ENCODE data around the gene SDE2.
"Not testable (repeated sequence)": the region's sequence is repeated elsewhere in the genome, so short reads cannot be mapped to it uniquely, and the experiment has no call there.

Gene SDE2

DNA sequence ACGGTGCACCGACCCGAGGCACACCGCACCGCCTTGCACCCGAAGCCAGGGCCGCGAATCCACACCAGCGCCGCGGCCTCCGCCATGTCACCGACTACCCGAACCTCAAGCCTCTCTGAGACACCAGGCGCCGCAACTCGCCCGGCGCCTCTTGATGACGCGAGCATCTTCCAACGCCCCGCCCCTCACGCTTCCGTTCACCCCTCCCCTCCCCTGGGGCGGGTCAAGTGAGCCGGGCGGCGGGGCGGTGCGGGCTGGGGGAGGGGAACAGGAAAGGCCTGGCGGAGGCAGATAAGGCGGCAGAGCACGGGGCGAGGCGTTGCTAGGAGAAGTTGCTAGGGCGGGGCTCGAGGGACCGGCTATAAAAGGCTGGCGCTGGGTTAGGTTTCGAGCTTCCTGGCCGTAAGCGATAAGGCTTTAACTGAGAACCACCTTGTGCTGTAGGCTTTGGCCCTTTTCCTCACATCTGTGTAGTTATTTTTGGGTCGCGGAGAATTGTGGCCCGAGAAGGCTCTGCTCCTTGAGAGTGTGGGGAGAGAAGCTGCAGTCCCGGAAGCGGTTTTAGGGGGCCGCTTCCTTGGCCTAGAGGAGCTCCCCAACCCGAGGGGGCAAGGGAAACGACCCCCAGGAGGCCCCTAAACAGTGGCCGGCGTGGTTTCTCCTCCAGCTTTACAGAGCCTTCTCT lies at the start of gene SDE2:
TSS of gene SDE2 (minus strand) at position 117 of the 685 bp plus-strand sequence. CDS start at position 86, 31 bp downstream.
- peak; percentile 100 for DNase-seq

DNA sequence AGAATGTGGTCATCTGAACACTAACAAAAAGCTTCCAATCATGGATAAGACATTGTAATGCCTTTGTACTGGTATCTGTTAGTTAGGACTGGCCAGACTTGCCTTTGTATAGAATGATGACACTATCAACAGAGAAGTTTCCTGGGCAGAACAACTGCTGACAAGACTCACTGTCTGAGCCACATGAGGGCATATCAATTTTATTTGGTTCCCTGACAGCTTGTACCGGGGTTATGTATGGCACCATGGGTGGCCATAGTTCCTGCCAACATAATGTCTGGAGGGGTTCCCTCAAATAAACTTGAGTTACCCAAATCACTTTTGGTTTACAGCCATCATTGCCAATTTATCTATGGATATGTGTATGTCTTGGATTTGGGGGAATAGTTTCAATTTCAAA lies 49.7 kb upstream of the SDE2 start:
- DNase-seq = no peak

DNA sequence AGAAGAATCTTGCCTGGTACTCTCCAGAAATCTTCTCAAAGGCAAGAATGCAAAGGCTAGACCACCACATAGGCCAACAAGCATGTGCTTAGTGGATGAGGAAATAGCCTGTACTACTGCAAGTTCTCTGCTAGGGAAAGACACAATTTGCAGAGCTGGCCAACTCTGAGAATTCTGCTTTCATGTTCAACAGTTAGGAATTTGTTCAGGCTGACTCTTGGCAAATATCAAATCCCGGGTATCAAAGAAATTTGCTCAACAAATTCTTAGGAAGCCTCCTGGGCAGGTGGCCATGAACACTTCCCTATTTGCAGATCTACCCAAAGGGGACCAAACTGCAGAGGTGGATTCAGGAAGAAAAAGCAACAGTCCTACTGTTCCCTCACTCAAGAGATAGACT lies 48.4 kb upstream of the SDE2 start:
- DNase-seq = no peak

DNA sequence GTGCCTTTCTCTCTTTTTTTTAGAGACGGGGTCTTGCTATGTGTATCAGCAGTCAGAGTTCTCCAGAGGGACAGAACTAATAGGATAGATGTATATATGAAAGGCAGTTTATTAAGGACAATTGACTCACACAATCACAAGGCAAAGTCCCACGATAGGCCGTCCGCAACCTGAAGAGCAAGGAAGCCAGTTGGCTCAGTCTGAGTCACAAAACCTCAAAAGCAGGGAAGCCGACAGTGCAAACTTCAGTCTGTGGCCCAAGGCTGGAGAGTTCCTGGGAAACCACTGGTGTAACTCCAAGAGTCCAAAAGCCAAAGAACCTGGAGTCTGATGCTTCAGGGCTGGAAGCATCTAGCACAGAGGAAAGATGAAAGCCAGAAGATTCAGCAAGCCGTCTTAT lies 47.1 kb upstream of the SDE2 start:
- no peak for DNase-seq

DNA sequence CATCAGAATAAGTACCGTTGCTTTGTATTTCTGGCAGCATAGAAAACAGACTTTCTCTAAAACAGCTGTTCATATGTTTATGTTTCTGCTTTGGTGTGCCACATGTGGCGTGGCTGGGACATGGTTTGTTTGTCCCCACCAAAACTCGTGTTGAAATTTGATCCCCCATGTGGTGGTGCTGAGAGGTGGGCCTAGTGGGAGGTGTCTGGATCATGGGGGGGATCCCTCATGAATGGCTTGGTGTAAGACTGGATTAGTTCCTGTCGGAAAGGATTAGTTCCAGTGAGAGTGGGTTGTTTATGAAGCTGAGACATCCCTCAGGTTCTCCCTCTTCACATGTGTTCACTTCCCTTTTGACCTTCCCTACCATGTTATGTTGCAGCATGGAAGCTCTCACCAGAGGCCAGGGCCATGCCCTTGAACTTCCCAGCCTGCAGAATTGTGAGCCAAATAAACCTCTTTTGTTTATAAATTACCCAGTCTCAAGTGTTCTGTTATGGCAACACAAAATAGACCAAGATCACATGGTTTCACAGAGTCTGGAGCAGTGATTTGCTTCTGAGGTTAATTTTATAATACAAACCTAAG lies 45.5 kb upstream of the SDE2 start:
- no peak for DNase-seq

DNA sequence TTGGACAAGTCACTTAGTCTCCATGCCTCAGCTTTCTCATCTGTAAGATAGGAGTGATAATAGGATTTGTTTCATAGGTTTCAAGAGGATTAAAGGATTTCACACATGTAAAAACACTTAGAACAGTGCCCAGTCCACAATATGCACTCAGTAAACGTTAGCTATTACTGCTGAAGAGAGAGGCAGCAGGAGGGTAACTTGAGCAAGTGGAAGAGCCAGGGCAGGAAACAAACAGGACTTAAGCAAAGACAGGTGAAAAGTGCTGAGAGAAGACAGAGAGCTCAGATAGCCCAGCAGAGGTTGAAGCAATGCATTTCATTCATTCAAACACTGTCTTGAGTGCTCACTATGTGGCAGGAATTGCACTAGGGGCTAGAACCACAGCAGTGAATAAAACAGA lies 42.3 kb upstream of the SDE2 start:
- no peak for DNase-seq

DNA sequence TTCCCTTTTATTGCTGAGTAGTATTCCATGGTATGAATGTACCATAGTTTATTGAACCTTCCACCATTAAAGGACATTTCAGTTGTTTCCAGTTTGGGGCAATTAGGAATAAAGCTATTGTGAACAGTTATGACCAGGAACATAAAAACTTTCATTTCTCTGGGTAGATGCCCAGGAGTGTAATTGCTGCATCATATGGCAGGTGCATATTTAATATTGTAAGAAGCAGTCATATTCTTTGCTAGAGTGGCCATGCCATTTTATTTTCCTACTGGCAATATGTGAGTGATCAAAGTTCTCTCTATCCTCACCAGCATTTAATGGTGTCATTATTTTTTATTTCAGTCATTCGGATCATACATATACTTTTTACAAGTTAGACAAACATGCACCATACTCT lies 39.5 kb upstream of the SDE2 start:
- no peak for DNase-seq

DNA sequence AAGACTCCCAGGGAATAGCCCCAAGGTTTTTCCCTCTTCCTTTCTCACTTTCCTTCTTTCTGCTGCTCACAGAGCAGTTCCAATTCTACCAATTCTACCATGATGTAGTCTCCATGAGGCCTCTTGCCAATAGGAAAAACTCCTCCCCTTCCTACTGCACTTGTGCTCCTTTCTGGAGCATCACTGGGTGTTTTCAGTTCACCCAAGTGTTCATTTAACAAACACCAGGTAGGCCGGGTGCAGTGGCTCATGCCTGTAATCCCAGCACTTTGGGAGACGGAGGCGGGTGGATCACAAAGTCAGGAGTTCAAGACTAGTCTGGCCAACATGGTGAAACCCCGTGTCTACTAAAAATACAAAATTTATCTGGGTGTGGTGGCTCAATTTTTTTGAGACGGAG lies 36.8 kb upstream of the SDE2 start:
- no peak for DNase-seq

DNA sequence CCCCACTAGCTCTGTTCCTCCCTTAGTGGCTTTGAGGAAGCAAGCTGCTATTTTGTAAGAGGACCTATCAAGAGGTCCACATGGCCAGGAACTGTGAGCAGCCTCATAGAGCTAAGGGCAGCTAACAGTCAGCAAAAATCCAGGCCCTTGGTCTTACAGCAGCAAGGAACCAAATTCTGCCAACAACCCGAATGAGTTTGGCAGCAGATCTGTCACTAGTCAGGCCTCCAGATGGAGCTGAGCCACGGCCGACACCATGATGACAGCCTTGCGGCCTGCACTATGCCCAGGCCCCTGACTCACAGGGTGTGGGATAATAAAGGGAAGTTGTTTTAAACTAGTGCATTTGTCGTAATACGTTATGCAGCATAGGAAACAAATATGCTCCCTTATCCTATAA lies 35.3 kb upstream of the SDE2 start:
- DNase-seq = peak; percentile 11

DNA sequence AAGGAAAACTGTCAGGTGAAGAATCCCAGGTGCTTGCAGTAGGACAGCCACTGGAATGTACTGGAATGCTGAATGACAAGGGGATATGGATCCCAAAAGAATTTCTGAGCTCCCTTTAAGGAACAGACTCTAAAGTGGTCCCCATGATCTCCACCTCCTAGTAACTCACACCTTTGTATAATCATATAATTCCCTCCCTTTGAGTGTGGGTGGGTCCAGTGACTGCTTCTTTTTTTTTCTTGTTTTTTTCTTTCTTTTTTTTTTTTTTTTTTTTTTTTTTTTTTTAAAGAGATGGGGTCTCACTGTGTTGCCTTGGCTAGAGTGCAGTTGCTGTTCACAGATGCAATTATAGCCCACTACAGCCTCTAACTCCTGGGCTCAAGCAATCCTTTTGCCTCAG lies 34.8 kb upstream of the SDE2 start:
- DNase-seq = no peak

DNA sequence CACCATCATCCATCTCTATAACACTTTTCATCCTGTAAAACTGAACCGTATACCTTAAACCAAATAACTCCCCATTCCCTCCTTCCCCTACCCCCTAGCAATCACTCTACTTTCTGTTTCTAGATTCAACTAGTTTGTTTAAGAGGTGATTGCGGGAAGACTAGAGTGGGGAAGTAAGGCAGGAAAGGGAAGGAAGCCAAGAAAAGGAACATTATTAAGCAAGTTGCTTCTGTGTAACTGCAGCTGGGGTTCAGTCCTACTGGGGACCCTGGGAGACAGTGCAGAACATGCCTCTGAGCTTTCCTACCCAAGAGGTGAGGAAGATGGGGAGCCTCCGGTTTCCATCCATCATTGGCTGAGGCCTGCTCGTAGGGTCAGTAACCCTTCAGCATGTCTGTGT lies 34.4 kb upstream of the SDE2 start:
- DNase-seq = no peak

DNA sequence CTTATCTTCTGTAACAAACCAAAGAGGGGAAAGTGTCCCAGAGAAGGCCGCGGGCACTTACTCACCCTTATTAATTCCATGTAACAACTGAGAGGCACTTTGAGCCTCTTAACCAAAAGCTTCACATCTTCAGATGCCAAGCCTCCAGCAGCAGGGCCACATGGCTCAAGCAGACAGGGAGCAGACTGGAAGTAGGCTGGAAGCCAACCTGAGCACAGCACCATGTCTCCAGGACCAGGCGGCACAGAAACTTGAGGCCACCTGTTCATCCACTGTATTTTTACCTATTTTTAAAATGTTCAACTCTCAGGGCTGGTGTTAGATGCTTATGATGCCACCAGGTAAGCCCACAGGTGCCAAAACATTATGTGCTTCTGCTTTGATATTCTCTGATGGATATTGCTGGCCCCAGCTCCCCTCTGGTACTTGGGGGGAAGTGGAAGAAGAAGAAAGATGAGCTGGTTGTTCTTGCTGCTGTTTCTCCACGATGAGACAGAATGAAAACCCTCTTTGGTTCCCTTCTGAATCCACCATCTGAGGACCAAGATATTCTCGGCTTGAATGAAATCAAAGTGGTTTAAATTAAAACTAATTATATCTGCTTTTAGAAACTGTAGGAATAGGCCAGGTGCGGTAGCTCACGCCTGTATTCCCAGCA lies 30.6 kb upstream of the SDE2 start:
- no peak for DNase-seq

DNA sequence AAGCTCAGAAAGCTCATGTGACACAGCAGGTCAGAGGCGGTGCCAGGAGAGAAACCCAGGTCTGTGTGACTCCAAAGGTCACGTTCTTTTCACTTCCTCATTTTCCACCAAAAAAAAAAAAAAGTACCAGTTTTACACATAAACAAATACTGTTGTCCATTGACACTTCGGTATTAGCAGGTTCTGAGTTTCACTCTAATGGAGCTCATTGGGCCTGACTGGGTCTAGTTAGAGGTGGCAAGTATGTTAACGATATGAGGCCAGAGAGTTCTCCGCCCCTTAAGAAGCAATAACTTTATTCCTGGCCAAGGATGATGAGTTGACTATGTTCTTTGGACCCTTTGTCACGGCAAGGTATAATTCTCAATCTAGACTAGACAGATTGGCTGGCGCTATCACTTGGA lies 30.0 kb upstream of the SDE2 start:
- no peak for DNase-seq

DNA sequence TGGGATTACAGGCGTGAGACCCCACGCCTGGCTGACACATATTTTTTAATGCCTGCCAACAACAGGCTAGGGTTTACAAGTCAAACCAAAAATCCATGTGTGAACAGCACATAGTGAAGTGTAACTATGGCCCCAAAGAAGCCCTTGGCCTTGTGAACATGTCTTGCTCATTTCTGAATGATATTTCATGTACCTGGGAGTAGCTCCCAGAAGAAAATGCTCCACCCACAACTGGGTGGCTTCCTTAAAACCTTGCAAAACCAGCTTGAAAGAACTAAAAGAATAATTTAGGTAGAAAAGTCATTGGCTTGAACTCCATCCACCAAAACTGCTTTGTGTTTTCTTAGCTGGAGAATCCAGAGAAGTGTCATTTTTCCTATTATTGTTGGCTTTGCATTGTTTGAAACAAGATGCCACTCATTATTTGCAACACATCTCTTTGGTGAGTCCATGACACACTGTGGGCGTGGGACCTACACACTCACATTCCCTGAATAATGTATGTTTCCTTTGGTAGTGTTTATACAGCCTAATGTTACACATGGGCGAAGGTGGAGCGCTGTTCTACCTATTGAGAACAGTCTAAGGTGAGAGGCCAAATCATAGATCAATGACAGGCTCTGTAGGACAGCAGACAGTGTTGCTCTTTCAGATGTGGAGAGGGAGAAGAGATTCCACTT lies 28.5 kb upstream of the SDE2 start:
- DNase-seq = no peak

DNA sequence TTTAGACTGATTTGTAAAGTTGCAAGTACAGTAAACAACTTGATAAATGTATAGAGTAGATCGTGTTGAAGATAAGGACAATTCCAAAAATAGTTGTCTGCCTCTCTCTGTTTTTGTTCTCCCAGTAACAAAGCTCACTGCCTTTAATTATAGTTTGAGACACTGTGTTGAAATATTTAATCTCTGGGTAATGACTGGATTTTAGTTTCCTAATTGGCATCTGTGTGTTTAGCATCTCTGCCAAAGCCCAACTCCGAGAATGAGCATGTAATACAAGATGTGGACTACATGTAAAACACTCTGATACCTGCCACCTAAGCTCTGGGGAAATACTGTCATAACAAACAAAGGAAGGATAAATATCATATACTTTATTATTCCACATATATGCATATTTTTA lies 27.7 kb upstream of the SDE2 start:
- no peak for DNase-seq

DNA sequence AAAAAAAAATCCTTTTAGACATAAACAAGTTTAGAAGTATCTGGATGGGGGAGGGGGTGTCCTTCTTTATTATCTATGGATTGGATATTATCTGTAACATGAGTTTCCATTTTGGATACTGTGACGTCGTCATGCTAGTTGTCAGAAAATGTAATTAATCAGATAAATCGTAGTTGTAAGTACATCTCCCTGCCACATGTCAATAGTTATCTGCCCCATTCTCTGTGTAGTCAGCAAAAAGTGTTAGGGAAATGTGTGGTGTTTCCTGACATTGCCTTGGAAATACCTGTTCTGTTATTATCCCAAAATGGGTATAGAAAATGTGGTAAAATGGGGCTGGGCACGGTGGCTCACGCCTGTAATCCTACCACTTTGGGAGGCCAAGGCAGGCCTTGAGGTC lies 24.6 kb upstream of the SDE2 start:
- DNase-seq = no peak

DNA sequence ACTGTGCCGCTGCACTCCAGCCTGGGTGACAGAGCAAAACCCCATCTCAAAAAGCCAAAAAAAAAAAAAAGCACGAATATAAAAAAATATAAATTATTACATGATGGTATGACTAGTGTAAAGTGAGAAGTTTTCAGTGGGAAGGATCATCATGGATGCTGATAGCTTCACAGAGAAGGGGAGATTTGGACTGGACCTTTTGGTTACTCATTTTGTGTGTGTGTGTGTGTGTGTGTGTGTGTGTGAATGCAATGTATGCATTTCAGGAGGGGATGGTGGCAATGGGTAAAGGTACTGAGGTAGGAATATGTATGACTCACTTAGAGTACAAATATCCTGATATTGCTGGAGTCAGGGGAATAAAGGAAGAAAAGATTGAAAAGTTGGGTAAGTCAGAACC lies 22.7 kb upstream of the SDE2 start:
- no peak for DNase-seq

DNA sequence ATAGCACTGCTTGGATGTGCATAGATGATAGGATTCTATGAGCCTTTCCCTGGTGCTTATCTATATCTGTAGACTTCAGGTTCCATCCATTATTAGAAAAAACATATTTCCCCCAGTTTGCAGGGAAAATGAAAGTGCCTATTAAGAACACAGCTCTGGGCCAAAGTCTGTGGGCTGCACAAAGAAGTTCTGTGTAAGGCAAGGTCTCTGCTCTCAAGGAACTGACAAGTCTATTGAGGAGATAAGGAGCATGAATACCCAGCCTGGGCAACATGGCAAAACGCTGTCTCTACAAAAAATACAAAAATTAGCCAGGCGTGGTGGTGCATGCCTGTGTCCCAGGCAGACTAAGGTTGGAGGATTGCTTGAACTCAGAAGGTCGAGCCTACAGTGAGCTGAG lies 22.3 kb upstream of the SDE2 start:
- no peak for DNase-seq

DNA sequence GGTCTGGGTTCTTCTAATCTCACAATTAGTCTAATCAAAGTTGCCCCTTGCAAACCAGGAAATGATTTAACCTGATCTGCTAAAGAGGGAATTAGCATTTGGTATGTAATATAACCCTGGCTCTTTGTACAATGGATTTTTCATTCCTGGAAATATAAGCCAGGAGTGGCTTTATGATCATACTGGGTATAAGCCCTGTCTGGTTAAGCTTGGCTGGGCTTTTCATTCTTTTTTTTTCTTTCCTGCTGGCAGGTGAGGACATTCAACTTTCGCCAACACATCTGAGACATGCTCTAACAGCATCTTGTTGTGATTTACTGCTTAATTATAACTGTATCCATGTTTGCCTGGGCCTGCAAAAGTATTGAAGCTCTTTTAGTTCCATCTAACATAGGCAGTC lies 20.4 kb upstream of the SDE2 start:
- no peak for DNase-seq

DNA sequence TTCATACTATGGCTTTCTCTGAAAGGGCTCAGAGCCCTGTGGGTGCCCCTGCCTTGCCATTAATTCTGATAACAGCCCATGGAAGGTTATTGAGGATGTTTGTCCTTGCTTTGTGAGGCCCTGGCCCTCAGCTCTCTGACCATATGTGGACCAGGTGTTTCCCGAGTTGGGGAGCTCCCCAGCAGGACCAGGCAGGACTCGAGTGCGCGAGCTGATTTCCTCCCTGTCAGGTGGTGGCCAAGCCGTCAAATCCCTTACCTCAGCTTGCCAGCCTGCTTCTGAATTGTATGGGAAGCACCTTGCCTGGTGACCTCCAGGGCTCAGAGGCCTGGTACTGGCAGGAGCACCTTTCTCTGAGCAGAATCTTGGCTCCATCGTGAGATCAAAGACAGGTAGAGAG lies 17.9 kb upstream of the SDE2 start:
- no peak for DNase-seq

DNA sequence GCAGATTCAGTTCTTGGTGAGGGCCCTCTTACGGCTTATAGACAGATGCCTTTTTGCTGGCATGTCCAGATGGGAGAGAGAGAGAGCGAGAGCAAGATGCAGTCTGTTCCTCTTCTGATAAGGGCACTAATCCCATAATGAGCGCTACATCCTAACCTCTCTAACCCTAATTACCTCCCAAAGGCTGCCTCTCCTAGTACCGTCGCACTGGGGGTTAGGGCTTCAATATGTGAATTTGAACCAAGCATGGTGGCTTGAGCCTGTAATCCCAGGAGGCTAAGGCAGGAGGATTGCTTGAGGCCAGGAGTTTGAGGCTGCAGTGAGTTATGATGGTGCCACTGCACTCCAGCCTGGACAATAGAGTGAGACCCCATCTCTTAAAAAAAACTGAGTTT lies 10.5 kb upstream of the SDE2 start:
- DNase-seq = no peak

DNA sequence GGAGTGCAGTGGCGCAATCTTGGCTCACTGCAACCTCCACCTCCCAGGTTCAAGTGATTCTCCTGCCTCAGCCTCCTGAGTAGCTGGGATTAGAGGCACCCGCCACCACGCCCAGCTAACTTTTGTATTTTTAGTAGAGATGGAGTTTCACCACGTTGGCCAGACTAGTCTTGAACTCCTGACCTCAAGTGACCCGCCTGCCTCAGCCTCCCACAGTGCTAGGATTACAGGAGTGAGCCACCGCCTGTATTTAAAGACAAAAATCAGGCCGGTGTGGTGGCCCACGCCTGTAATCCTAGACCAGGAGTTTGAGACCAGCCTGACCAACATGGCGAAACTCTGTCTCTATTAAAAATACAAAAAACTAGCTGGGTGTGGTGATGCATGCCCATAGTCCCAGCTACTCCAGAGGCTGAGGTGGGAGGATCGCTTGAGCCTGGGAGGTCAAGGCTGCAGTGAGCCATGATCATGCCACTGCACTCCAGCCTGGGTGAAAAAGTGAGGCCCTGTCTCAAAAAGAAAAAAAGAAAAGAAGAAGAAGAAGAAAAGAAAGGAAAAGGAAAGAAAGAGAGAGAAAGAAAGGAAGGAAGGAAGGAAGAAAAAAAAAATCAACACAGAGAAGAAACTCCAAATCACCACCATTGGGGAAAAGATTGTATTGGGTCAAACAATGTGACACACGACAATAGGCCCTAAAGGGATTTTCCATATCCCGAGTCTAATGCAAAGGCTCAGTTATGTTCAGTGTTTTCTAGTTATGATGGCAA lies 8.2 kb upstream of the SDE2 start:
- not testable (repeated sequence) for DNase-seq

DNA sequence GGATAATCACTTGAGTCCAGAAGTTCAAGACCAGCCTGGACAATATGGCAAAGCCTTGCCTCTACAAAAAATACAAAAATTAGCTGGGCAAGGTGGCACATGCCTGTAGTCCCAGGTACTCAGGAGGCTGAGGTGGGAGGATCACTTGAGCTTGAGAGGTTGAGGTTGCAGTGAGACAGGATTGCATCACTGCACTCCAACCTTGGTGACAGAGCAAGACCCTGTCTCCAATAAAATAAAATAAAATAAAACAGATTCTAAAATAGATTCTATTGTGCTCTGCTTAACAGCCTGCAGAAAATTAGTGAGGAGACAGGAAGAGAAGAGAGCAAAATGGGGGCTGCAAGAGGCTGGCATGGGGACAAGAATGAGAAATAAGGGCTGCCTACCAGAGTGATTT lies 7.5 kb upstream of the SDE2 start:
- no peak for DNase-seq
